ENCODE results near the gene HTRA3.

Gene HTRA3

DNA sequence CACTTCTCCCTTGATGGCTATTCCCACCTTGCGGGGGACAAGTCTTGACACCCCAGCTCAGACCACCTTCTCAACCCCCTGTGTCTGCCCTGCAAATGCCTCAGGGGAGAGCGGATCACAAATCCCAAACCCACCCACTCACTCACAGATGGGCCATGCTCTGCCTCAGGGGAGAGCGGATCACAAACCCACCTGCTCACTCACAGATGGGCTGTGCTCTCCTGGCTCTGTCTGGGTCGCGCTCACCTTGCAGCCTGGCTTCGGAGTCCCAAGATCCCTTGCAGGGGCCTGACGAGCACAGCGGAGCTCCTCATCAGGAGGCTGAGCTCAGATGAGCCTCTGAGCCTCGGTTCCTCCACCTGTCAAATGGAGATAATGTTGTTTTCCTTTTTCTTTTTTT, 38.6 kb downstream of the HTRA3 start:
- H3K4me3 ChIP-seq (ENCODE audit: low read depth, low read length): no peak overlapping the region
- TF ChIP-seq CTCF (IDR thresholded peaks at IDR 0.05; ENCODE audit: borderline replicate concordance, insufficient read depth, low read depth, low read length): no peak

DNA sequence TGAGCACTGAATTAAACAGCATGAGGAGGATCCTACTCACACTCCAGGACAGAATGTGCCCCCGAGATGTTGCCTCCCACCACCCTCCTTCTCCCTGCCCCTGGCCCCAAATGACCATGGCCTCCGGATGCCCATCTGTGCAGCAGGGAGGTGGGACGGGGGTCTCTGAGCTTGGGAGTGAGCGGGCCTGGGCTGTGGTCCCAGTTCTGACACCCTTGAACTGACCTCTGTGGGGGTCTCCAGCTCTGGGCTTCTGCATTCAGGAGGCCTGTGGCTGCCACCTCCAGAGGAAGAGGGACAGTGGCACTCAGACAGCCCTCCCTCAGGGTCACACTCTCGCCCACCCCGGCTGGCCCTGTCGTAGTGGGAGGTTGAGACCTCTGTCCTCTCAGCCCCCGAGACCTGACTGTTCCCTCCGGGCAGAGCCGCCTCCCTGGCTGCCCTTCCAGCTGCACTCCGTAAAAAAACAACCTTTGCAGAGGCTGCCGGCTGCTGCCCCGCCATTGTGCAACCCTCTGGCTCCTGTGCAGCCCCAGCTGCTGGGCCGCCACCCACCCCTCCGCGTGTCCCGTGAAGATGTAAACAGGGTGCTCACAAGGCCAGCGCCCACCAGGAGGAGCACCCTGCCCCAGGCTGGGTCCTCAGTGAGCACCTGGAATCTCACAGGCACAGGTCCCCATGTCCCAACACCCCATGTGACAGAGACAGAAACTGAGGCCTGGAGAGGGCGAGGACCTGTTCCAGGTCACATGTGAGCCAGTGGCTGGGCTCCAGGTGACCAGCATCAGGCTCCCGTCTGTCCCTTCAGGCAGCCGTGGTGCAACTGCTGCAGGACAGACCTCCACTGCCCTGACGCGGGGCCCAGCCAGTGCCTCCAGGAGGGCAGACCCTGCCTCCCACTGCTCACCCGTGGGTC, 39.6 kb downstream of the HTRA3 start:
- TF ChIP-seq CTCF (IDR thresholded peaks at IDR 0.05; ENCODE audit: borderline replicate concordance, insufficient read depth, low read depth, low read length): no peak
- no peak overlapping the region for H3K4me3 ChIP-seq (ENCODE audit: low read depth, low read length)

DNA sequence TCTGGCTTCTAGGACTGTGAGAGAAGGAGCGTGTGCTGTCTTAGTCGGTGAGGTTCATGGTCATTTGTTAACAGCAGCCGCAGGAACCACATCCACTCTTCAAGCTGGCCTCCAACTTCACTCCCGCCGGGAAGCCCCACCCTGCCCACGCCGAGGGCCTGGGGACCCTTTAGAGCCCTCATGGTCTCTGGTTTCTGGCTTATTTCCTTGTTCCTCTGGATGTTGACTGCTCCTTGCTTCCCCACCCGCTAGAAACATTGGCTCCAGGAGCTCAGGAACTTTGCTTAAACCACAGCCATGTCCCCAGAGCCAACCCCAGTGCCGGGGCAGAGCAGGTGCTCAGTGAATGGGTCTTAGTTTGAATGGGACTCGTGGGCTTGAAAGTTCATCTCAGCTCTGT, 40.8 kb downstream of the HTRA3 start:
- no peak for TF ChIP-seq CTCF (IDR thresholded peaks at IDR 0.05; ENCODE audit: borderline replicate concordance, insufficient read depth, low read depth, low read length)
- H3K4me3 ChIP-seq (ENCODE audit: low read depth, low read length): no peak overlapping the region

GRCh38 chr4:8311101-8312068, 41.8 kb downstream of the HTRA3 start:
- TF ChIP-seq CTCF (IDR thresholded peaks at IDR 0.05; ENCODE audit: borderline replicate concordance, insufficient read depth, low read depth, low read length): no peak
- no peak overlapping the region for H3K4me3 ChIP-seq (ENCODE audit: low read depth, low read length)

GRCh38 chr4:8312069-8312445, 42.5 kb downstream of the HTRA3 start:
- no peak overlapping the region for H3K4me3 ChIP-seq (ENCODE audit: low read depth, low read length)
- TF ChIP-seq CTCF (IDR thresholded peaks at IDR 0.05; ENCODE audit: borderline replicate concordance, insufficient read depth, low read depth, low read length): no peak

DNA sequence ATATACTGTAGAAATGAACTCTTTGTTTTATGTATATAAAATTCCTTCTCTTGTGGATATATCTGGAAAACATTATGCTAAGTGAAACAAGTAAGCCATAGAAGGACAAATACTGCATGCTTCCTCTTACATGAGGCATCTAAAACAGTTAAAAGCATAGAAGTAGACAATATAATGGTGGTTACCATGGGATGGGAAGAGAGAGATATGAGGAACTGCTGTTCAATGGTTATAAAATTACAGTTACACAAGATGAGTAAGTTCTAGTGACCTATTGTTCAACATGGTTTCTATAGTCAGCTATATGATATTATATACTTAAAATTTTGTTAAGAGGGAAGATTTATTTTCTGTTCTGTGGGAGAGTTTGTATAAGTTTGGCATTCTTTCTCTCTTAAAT, 43.4 kb downstream of the HTRA3 start:
- no peak overlapping the region for H3K4me3 ChIP-seq (ENCODE audit: low read depth, low read length)
- no peak for TF ChIP-seq CTCF (IDR thresholded peaks at IDR 0.05; ENCODE audit: borderline replicate concordance, insufficient read depth, low read depth, low read length)
